Thyroid gland (tissue), 4 donors: ENCODE measurements around the gene USP32. TPM values are rescaled to one million over a fixed set of nuclear protein-coding genes. Genes with fewer than 3 reads are reported as not detected.

Experiments used
- DNase-seq, 2 donors: peaks; one replicate each; pipeline ENCODE4 v3.0.0-alpha.2; 2019
- H3K27ac ChIP-seq, 3 donors: fragments of 200-600 bp; sonication (generic); 1 replicate in 2 of 3; 2 replicates in 1 of 3; pipeline ENCODE4 v1.5.1; 2016 to 2019; ENCODE audit warnings: mild to moderate bottlenecking in 1 of 3, moderate library complexity in 1 of 3
- H3K27me3 ChIP-seq: fragments of 200-600 bp; sonication (generic); one replicate; pipeline ENCODE4 v1.5.1; 2019
- H3K36me3 ChIP-seq, 2 donors: fragments of 200-600 bp; sonication (generic); one replicate each; pipeline ENCODE4 v1.5.1; 2016 to 2019
- H3K4me1 ChIP-seq, 2 donors: fragments of 200-600 bp; sonication (generic); one replicate each; pipeline ENCODE4 v1.5.1; 2017 to 2019
- H3K4me3 ChIP-seq, 3 donors: fragments of 200-600 bp; sonication (generic); replicated peaks in 1 of 3; 1 replicate in 2 of 3; 2 replicates in 1 of 3; pipeline ENCODE4 v1.5.1; 2016; ENCODE audit warnings: mild to moderate bottlenecking in 1 of 3
- H3K9me3 ChIP-seq: fragments of 200-600 bp; sonication (generic); one replicate; pipeline ENCODE4 v1.5.1; 2017
- CTCF ChIP-seq, 6 experiments: fragments of 200-600 bp in 3 of 6; fragments of 450-650 bp in 3 of 6; sonication (generic) in 3 of 6; IDR thresholded peaks; one replicate each; pipeline ENCODE4 v1.5.1; 2016 to 2019; ENCODE audit warnings: antibody characterized with exemption in 6 of 6, mild to moderate bottlenecking in 2 of 6, inconsistent platforms in 1 of 6, moderate library complexity in 1 of 6
- POLR2A ChIP-seq, 2 donors: fragments of 450-650 bp; IDR thresholded peaks; one replicate each; pipeline ENCODE4 v1.6.1; 2017; ENCODE audit warnings: antibody characterized with exemption in 2 of 2, mild to moderate bottlenecking in 2 of 2, moderate library complexity in 1 of 2
- WGBS, 2 donors: methylation state at CpG; one replicate each; pipeline ENCODE4 v1.1.5; 2017; 5-methylcytosine and 5-hydroxymethylcytosine counted together
- intact Hi-C: fragments of 100-400 bp; cut with DNase I; formaldehyde crosslinking; loops from one replicate; pipeline ENCODE4 v1.15.1; 2023
- total RNA-seq, 4 donors: library from RNA; depleted of rRNA; stranded (reverse); fragments of >200 nt; gene quantifications; one replicate each; pipeline ENCODE4 v1.2.3, GENCODE V29; 2016

Gene USP32
- total RNA-seq, 4 donors from 2014 or later = 49.9 to 76.5 (median 65.0) TPM

- no peaks in the 10 kb centered on the region for H3K9me3 ChIP-seq
- H3K4me1 ChIP-seq = no peaks in the 10 kb centered on the region
- H3K4me3 ChIP-seq = no peak overlapping the region
- intact Hi-C loops = no loop called here
- DNase-seq = no peak
- no peaks in the 10 kb centered on the region for H3K36me3 ChIP-seq
- no peak for TF ChIP-seq CTCF (IDR thresholded peaks at IDR 0.05)
- no peak for TF ChIP-seq POLR2A (IDR thresholded peaks at IDR 0.05)
- H3K27ac ChIP-seq = no peak overlapping the region
- 90% methylated on average over 3 of the region's 3 CpGs for WGBS, 2 donors
- H3K27me3 ChIP-seq = no peaks in the 10 kb centered on the region
Observed at GRCh38 chr17:60303406-60304099, 88.4 kb downstream of the USP32 start.

- TF ChIP-seq POLR2A (IDR thresholded peaks at IDR 0.05) (no peak), CTCF (IDR thresholded peaks at IDR 0.05) (no peak)
Observed at GRCh38 chr17:60301649-60302048, 90.3 kb downstream of the USP32 start.

GRCh38 chr17:60300949-60301348 lies 91.0 kb downstream of the USP32 start:
- WGBS, 2 donors = 83% methylated on average over 1 of the region's 1 CpG
- no peak for DNase-seq
- no peaks in the 10 kb centered on the region for H3K27me3 ChIP-seq
- H3K9me3 ChIP-seq = no peaks in the 10 kb centered on the region
- H3K4me3 ChIP-seq = no peak overlapping the region
- intact Hi-C loops = no loop called here
- H3K4me1 ChIP-seq = no peaks in the 10 kb centered on the region
- no peak overlapping the region for H3K27ac ChIP-seq
- no peaks in the 10 kb centered on the region for H3K36me3 ChIP-seq
- no peak for TF ChIP-seq POLR2A (IDR thresholded peaks at IDR 0.05)
- TF ChIP-seq CTCF (IDR thresholded peaks at IDR 0.05) = no peak

More at GRCh38 chr17:60301649-60302048, 90.3 kb downstream of the USP32 start:
- Histone ChIP-seq H3K4me1 (no peaks in the 10 kb centered on the region), H3K36me3 (no peaks in the 10 kb centered on the region), H3K9me3 (no peaks in the 10 kb centered on the region), H3K27me3 (no peaks in the 10 kb centered on the region), H3K27ac (no peak overlapping the region), H3K4me3 (no peak overlapping the region)
- DNase-seq = no peak
- 100% methylated on average over 1 of the region's 1 CpG for WGBS, 2 donors
- intact Hi-C loops = no loop called here

- Histone ChIP-seq H3K27ac (no peak overlapping the region), H3K36me3 (no peaks in the 10 kb centered on the region), H3K9me3 (no peaks in the 10 kb centered on the region), H3K4me3 (no peak overlapping the region), H3K27me3 (no peaks in the 10 kb centered on the region), H3K4me1 (no peaks in the 10 kb centered on the region)
- intact Hi-C loops = no loop called here
- 88 to 92% methylated on average over 2 of the region's 2 CpGs for WGBS, 2 donors
- TF ChIP-seq CTCF (IDR thresholded peaks at IDR 0.05) = no peak
- TF ChIP-seq POLR2A (IDR thresholded peaks at IDR 0.05) = no peak
- DNase-seq = no peak
Observed at GRCh38 chr17:60300011-60300410, 91.9 kb downstream of the USP32 start.

GRCh38 chr17:60297760-60298401 lies 94.1 kb downstream of the USP32 start:
- no peak overlapping the region for H3K27ac ChIP-seq
- H3K9me3 ChIP-seq = no peaks in the 10 kb centered on the region
- TF ChIP-seq CTCF (IDR thresholded peaks at IDR 0.05) (no peak), POLR2A (IDR thresholded peaks at IDR 0.05) (no peak)
- H3K36me3 ChIP-seq = no peaks in the 10 kb centered on the region
- no peak for DNase-seq
- no peak overlapping the region for H3K4me3 ChIP-seq
- no peaks in the 10 kb centered on the region for H3K27me3 ChIP-seq
- 94 to 95% methylated on average over 4 of the region's 4 CpGs for WGBS, 2 donors
- no peaks in the 10 kb centered on the region for H3K4me1 ChIP-seq
- intact Hi-C loops = no loop called here
